ENCODE data around the gene WFDC10B.
"Not testable (repeated sequence)": the region's sequence is repeated elsewhere in the genome, so short reads cannot be mapped to it uniquely, and the experiment has no call there.

DNA sequence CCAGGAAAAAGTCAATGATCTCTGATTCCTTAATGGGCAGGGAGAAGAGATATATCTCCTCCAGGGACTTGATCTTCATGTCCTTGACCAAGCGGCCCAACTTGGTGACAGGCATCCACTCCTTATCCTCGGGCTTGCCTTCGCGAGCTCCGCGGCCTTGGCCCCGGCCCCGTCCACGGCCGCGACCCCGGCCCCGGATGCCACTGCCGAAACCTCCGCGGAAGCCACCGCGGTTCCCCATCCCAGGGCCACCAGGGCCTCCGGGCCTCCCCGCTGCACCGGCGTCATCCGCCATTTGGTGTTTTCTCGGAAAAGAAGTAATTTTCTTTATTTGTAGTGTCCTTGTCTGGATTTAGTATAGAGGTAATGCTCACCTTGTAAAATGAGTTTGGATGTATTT lies 63.7 kb downstream of the WFDC10B start:
- TF ChIP-seq EZH2 (IDR thresholded peaks at IDR 0.05; ENCODE audit: low read length, unreplicated experiment): not testable (repeated sequence)
- TF ChIP-seq, protein P1, sequence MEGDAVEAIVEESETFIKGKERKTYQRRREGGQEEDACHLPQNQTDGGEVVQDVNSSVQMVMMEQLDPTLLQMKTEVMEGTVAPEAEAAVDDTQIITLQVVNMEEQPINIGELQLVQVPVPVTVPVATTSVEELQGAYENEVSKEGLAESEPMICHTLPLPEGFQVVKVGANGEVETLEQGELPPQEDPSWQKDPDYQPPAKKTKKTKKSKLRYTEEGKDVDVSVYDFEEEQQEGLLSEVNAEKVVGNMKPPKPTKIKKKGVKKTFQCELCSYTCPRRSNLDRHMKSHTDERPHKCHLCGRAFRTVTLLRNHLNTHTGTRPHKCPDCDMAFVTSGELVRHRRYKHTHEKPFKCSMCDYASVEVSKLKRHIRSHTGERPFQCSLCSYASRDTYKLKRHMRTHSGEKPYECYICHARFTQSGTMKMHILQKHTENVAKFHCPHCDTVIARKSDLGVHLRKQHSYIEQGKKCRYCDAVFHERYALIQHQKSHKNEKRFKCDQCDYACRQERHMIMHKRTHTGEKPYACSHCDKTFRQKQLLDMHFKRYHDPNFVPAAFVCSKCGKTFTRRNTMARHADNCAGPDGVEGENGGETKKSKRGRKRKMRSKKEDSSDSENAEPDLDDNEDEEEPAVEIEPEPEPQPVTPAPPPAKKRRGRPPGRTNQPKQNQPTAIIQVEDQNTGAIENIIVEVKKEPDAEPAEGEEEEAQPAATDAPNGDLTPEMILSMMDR (conservative IDR thresholded peaks at IDR 0.05; ENCODE audit: low read depth, low read length): not testable (repeated sequence)

Measured in PC-3 (cell line).